ENCODE data around the gene HECTD2.

- TF ChIP-seq, protein P1, sequence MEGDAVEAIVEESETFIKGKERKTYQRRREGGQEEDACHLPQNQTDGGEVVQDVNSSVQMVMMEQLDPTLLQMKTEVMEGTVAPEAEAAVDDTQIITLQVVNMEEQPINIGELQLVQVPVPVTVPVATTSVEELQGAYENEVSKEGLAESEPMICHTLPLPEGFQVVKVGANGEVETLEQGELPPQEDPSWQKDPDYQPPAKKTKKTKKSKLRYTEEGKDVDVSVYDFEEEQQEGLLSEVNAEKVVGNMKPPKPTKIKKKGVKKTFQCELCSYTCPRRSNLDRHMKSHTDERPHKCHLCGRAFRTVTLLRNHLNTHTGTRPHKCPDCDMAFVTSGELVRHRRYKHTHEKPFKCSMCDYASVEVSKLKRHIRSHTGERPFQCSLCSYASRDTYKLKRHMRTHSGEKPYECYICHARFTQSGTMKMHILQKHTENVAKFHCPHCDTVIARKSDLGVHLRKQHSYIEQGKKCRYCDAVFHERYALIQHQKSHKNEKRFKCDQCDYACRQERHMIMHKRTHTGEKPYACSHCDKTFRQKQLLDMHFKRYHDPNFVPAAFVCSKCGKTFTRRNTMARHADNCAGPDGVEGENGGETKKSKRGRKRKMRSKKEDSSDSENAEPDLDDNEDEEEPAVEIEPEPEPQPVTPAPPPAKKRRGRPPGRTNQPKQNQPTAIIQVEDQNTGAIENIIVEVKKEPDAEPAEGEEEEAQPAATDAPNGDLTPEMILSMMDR (conservative IDR thresholded peaks at IDR 0.05; ENCODE audit: low read depth, low read length): no peak
- no peak for TF ChIP-seq EZH2 (IDR thresholded peaks at IDR 0.05; ENCODE audit: borderline replicate concordance, low read depth, low read length, poor library complexity, severe bottlenecking)
Measured at GRCh38 chr10:91435241-91435640, 25.1 kb downstream of the HECTD2 start.

All from A673 (cell line).